Measurements from ENCODE around the gene SHB.

- TF ChIP-seq CREB1 (CRISPR knock-in tag; IDR thresholded peaks at IDR 0.05) (no peak), CTCF (IDR thresholded peaks at IDR 0.05) (no peak), USF1 (CRISPR knock-in tag; IDR thresholded peaks at IDR 0.05) (no peak), ZNF121 (CRISPR knock-in tag; IDR thresholded peaks at IDR 0.05) (no peak), ZNF232 (CRISPR knock-in tag; IDR thresholded peaks at IDR 0.05) (no peak), CREM (CRISPR knock-in tag; IDR thresholded peaks at IDR 0.05) (no peak), NFE2L1 (CRISPR knock-in tag; IDR thresholded peaks at IDR 0.05) (no peak), SP1 (CRISPR knock-in tag; conservative IDR thresholded peaks at IDR 0.05) (no peak), ATF2 (CRISPR knock-in tag; IDR thresholded peaks at IDR 0.05; ENCODE audit: borderline replicate concordance, low read depth) (no peak)
Measured at GRCh38 chr9:37969130-37969529, 99.9 kb downstream of the SHB start.

Measured in WTC11 (cell line).